Body of pancreas (tissue), 4 donors: ENCODE results near the gene RIMBP2. TPM values are rescaled to one million over a fixed set of nuclear protein-coding genes. Genes with fewer than 3 reads are reported as not detected.

Experiments used
- ATAC-seq: fragments of 150-250 bp; one replicate; pipeline ENCODE4 v1.9.1; 2016
- DNase-seq, 4 donors: peaks; one replicate each; pipeline ENCODE4 v3.0.0-alpha.2; 2019
- H3K27ac ChIP-seq, 4 donors: fragments of 200-600 bp; sonication (generic); 1 replicate in 3 of 4; 2 replicates in 1 of 4; pipeline versions ENCODE4 v1.5.1 to v1.6.1; 2016 to 2019; ENCODE audit warnings: mild to moderate bottlenecking in 1 of 4, mixed read lengths in 1 of 4, moderate library complexity in 1 of 4
- H3K27me3 ChIP-seq, 2 donors: fragments of 200-600 bp; sonication (generic); one replicate each; pipeline ENCODE4 v1.6.0; 2016; ENCODE audit warnings: mild to moderate bottlenecking in 1 of 2
- H3K36me3 ChIP-seq, 2 donors: fragments of 200-600 bp; sonication (generic); replicated peaks in 1 of 2; 2 replicates each; pipeline ENCODE4 v1.5.1; 2016; ENCODE audit warnings: low read depth in 2 of 2; ENCODE audit not compliant: insufficient read depth in 1 of 2
- H3K4me1 ChIP-seq: fragments of 200-600 bp; sonication (generic); one replicate; pipeline ENCODE4 v1.6.0; 2016
- H3K4me3 ChIP-seq, 2 donors: fragments of 200-600 bp; sonication (generic); 1 replicate in 1 of 2; 2 replicates in 1 of 2; pipeline ENCODE4 v1.5.1; 2016 to 2019
- H3K9me3 ChIP-seq, 3 donors: fragments of 200-600 bp; sonication (generic); 1 replicate in 2 of 3; 2 replicates in 1 of 3; pipeline ENCODE4 v1.5.1; 2016
- CTCF ChIP-seq, 7 experiments: fragments of 450-650 bp in 4 of 7; fragments of 200-600 bp in 3 of 7; sonication (generic) in 3 of 7; IDR thresholded peaks; one replicate each; pipeline ENCODE4 v1.5.1; 2016 to 2019; ENCODE audit warnings: antibody characterized with exemption in 7 of 7
- POLR2A ChIP-seq, 3 donors: fragments of 450-650 bp; IDR thresholded peaks; one replicate each; pipeline ENCODE4 v1.6.1; 2016; ENCODE audit warnings: antibody characterized with exemption in 3 of 3, mild to moderate bottlenecking in 2 of 3
- WGBS, 2 donors: methylation state at CpG; one replicate each; pipeline ENCODE4 v1.1.5; 2017; 5-methylcytosine and 5-hydroxymethylcytosine counted together
- intact Hi-C: fragments of 100-400 bp; cut with DNase I; formaldehyde crosslinking; loops from one replicate; pipeline ENCODE4 v1.15.1; 2023
- total RNA-seq, 2 donors: library from RNA; depleted of rRNA; stranded (reverse); fragments of >200 nt; gene quantifications; one replicate each; pipeline ENCODE4 v1.1.0, GENCODE V29; 2016

Gene RIMBP2
- total RNA-seq, 2 donors from 2014 or later, result 7.3 to 27.4 TPM

- no peaks in the 10 kb centered on the region for H3K27me3 ChIP-seq
- no peaks in the 10 kb centered on the region for H3K9me3 ChIP-seq
- DNase-seq (no peak), ATAC-seq (no peak)
- no peaks in the 10 kb centered on the region for H3K4me1 ChIP-seq
- no peak overlapping the region for H3K27ac ChIP-seq
- WGBS, 2 donors, result 73 to 77% methylated on average over 13 to 15 of the region's 15 CpGs
- no peak for TF ChIP-seq POLR2A (IDR thresholded peaks at IDR 0.05)
- no peaks in the 10 kb centered on the region for H3K36me3 ChIP-seq
- intact Hi-C loops, result no loop called here
- no peak overlapping the region for H3K4me3 ChIP-seq
Observed at GRCh38 chr12:130642856-130643255, 73.2 kb downstream of the RIMBP2 start.

GRCh38 chr12:130641533-130642184 is 74.4 kb downstream of the RIMBP2 start:
- Histone ChIP-seq H3K27ac (no peak overlapping the region), H3K36me3 (no peaks in the 10 kb centered on the region), H3K4me3 (no peak overlapping the region), H3K4me1 (no peaks in the 10 kb centered on the region), H3K27me3 (no peaks in the 10 kb centered on the region), H3K9me3 (no peaks in the 10 kb centered on the region)
- TF ChIP-seq POLR2A (IDR thresholded peaks at IDR 0.05), result no peak
- no peak for TF ChIP-seq CTCF (IDR thresholded peaks at IDR 0.05)
- DNase-seq (no peak), ATAC-seq (no peak)
- intact Hi-C loops, result no loop called here
- 73 to 74% methylated on average over 14 of the region's 14 CpGs for WGBS, 2 donors

- no peak overlapping the region for H3K4me3 ChIP-seq
- DNase-seq (no peak), ATAC-seq (no peak)
- H3K4me1 ChIP-seq, result no peaks in the 10 kb centered on the region
- no peaks in the 10 kb centered on the region for H3K36me3 ChIP-seq
- 70 to 78% methylated on average over 5 to 11 of the region's 11 CpGs for WGBS, 2 donors
- no peak overlapping the region for H3K27ac ChIP-seq
- no peaks in the 10 kb centered on the region for H3K9me3 ChIP-seq
- intact Hi-C loops, result no loop called here
- no peaks in the 10 kb centered on the region for H3K27me3 ChIP-seq
- TF ChIP-seq CTCF (IDR thresholded peaks at IDR 0.05), result no peak
- TF ChIP-seq POLR2A (IDR thresholded peaks at IDR 0.05), result no peak
Observed at GRCh38 chr12:130640901-130641300, 75.2 kb downstream of the RIMBP2 start.

GRCh38 chr12:130640496-130640895 is 75.6 kb downstream of the RIMBP2 start:
- Histone ChIP-seq H3K4me1 (no peaks in the 10 kb centered on the region), H3K4me3 (no peak overlapping the region), H3K9me3 (no peaks in the 10 kb centered on the region), H3K36me3 (no peaks in the 10 kb centered on the region), H3K27me3 (no peaks in the 10 kb centered on the region), H3K27ac (no peak overlapping the region)
- TF ChIP-seq CTCF (IDR thresholded peaks at IDR 0.05) (no peak), POLR2A (IDR thresholded peaks at IDR 0.05) (no peak)
- DNase-seq, result no peak
- WGBS, 2 donors, result 67 to 78% methylated on average over 11 of the region's 11 CpGs
- no peak for ATAC-seq
- intact Hi-C loops, result no loop called here

GRCh38 chr12:130639476-130640424 is 76.3 kb downstream of the RIMBP2 start:
- ATAC-seq (peak; percentile 9), DNase-seq (peak in 2 of 4 donors; percentile 12 to 13)
- Histone ChIP-seq H3K4me3 (no peak overlapping the region), H3K36me3 (no peaks in the 10 kb centered on the region), H3K4me1 (no peaks in the 10 kb centered on the region), H3K27ac (no peak overlapping the region), H3K27me3 (no peaks in the 10 kb centered on the region), H3K9me3 (no peaks in the 10 kb centered on the region)
- TF ChIP-seq POLR2A (IDR thresholded peaks at IDR 0.05), result no peak
- no peak for TF ChIP-seq CTCF (IDR thresholded peaks at IDR 0.05)
- intact Hi-C loops, result no loop called here
- 47 to 50% methylated on average over 18 of the region's 18 CpGs for WGBS, 2 donors
